IPS DF 19.7 (cell line): ENCODE measurements around the gene TAF12.
"Not testable (repeated sequence)": the region's sequence is repeated elsewhere in the genome, so short reads cannot be mapped to it uniquely, and the experiment has no call there.

Source experiments
- DNase-seq: peaks from one replicate; pipeline ENCODE4 v3.0.0-alpha.2; 2013; ENCODE audit warnings: low read depth, low spot score

TAF12 gene

DNA sequence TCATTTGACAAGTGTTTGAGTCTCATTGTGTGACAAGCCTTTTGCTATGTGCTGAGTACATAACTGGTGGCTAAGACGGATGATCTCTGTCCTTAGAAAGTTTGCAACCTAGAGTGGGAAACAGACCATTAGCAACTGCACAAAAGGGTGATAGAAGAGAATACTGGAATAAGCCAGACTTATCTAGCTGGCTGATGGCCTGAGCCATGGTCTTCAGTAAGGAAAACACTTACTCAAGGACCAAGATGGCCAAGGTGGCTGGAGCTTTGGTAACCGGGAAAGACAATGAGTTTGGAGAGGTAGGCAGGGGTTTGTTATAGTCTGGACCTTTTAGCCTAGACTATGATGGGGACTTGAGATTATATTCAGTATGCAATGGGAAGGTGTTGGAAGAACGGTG is 1.6 kb upstream of the TAF12 start:
- no peak for DNase-seq

DNA sequence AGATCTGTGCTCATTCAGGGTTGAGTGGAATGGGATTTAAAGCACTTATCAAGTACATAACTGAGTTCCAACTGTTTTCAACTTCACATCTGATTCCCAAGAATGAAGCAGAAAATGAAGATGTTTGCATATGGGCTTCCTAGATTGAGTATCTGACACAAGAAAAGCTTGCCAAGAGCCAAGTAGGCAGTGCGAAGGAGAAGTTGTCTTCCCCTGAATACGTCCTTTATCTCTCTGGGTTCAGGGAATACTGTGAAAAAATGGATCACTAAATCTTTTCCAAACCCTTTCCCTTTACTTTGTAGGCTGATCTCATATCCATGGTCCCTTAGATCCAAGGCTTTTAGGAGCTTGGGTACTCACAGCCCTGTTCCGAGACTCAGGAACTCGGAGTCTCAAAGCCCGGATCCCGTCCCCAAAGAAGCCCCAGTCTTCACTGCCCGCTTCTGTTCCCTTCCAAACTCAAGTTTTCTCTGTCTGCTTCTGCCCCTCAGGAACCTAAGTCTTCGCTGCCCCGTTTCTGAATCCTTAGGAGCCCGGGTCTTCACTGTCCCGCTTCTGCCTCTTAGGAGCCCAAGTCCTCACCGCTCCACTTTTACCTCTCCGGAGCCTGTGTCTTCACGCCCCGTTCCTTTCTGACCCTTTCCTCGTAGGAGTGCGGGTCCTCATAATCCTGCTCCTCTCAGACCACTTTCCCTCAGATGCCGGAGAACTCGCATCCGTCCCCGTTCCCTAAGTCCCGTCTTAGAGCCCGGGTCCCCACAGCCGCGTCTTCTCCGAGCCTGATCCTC is 616 bp downstream of the TAF12 start:
- no peak for DNase-seq

DNA sequence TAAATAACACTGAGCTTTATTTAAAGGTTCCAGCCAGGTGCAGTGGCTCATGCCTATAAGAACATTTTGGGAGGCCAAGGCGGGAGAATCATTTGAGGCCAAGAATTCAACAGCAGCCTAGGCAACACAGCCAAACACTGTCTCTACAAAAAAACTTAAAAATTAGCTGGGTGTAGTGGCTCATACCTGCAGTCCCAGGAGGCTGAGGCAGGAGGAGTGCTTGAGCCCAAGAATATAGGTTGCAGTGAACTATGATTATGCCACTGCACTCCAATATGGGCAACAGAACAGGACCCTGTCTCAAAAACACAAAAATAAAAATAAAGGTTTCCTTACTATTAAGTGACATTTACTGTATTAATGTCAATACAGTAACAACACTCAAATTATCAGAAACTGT is 2.1 kb downstream of the TAF12 start:
- DNase-seq, result no peak

GRCh38 chr1:28632560-28632959 is 10.3 kb downstream of the TAF12 start:
- DNase-seq, result no peak

- DNase-seq, result no peak
These were observed 11.2 kb downstream of the TAF12 start for GRCh38 chr1:28631713-28632112.

DNA sequence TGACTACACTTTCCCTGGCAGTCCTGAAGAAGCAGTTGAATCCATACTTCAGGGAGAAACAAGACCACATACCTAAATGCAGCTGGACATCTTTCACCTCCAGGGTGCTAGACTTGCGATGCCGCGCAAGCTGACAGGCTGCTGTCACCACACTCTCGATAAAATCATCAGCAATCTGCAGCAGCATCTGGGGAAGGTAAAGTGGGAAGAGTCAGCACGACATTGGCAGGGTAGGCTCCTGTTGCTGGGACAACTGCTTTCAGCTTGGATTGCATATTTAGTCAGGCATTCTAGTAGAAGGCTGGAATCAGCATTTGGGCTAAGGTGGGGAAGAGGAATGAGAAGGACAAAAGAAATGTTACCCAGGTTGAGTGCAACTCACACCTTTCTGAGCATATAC is 29.7 kb downstream of the TAF12 start:
- no peak for DNase-seq

DNA sequence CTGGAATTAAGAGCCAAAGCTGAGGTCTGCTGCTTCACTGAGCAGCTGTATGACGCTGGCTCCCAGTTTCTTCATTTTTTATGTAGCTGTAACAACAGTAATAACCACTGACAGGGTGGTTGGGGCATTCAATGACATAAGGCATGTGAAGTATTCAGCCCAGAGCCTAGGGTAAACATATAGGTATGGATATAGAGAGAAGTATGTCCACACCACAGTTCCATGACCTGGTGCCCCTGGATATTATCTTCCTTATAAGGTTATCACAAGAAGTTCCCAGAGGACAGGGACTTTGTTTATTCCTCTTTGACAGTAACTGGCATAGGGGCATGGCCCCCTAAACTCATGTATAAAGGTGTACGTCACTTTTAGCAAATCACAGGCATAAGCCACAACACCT is 36.1 kb downstream of the TAF12 start:
- DNase-seq, result no peak

DNA sequence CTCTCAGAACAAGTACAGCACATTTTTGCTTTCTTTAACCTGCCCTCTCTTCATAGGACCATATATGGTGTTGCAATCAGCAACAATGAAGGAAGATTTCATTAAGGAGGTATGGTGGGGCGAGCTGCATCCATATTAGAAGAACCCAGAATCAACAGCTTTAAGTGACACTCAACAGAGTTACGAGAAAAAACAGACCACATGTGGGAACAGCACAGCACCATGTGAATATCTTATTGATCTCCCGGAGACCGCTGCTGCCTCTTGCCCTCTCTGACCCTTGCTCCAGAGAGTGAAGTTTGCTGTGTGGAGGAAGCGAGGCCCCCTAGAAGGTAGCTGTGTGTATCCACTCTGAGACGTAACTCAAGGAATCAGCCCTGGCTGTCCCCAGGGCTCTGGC is 37.9 kb downstream of the TAF12 start:
- DNase-seq, result no peak

GRCh38 chr1:28604411-28604810 is 38.5 kb downstream of the TAF12 start:
- DNase-seq, result no peak

GRCh38 chr1:28602536-28603439 is 40.1 kb downstream of the TAF12 start:
- no peak for DNase-seq

GRCh38 chr1:28601696-28602095 is 41.2 kb downstream of the TAF12 start:
- DNase-seq, result no peak

DNA sequence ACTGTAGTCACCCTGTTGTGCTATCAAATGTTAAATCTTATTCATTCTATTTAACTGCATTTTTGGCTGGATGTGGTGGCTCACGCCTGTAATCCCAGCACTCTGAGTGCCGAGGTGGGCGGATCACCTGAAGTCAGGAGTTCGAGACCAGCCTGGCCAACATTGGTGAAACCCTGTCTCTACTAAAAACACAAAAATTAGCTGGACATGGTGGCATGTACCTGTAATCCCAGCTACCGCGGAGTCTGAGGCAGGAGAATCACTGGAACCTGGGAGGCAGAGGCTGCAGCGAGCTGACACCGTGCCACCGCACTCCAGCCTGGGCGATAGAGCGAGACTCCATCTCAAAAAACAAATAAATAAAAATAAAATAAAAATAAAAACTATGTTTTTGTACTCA is 46.6 kb downstream of the TAF12 start:
- not testable (repeated sequence) for DNase-seq

DNA sequence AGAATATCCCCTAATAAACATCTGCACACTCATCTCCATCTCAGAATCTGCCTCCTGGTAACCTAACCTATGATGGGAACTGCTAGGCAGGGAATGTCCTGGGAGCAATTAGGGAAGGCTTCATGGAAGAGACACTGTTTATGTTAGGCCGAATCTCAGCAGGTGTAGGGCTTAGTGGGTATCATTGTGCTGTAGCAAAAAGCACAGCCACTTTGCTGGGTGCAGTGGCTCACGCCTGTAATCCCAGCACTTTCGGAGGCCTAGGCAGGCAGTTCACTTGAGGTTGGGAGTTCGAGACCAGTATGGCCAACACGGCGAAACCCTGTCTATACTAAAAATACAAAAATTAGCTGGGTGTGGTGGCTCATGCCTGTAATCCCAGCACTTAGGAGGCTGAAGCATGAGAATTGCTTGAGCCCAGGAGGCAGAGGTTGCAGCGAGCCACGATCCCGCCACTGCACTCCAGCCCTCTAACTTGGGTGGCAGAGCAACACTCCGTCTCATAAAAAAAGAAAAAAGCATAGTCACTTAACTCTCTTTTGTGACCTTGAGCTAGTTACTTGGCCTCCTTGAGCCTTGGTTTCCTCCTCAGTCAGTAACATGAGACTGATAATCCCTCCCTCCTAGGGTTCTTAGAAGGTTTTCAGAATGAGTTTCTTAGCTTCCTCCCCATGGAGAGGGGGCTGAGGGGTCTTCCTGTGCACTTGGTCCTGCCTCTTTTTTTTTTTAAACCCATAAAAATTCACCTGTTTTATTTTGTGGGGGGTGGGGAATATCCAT is 47.3 kb downstream of the TAF12 start:
- no peak for DNase-seq

GRCh38 chr1:28594686-28595411 is 48.0 kb downstream of the TAF12 start:
- not testable (repeated sequence) for DNase-seq

GRCh38 chr1:28593988-28594356 is 48.9 kb downstream of the TAF12 start:
- DNase-seq, result not testable (repeated sequence)

- no peak for DNase-seq
These were observed 50.4 kb downstream of the TAF12 start for GRCh38 chr1:28592321-28593071.

GRCh38 chr1:28591708-28592320 is 51.1 kb downstream of the TAF12 start, which contains the start of gene RAB42:
Gene RAB42, plus strand, starts transcription at chr1:28592265. Its CDS starts 247 bp downstream, at chr1:28592512.
- no peak for DNase-seq

DNA sequence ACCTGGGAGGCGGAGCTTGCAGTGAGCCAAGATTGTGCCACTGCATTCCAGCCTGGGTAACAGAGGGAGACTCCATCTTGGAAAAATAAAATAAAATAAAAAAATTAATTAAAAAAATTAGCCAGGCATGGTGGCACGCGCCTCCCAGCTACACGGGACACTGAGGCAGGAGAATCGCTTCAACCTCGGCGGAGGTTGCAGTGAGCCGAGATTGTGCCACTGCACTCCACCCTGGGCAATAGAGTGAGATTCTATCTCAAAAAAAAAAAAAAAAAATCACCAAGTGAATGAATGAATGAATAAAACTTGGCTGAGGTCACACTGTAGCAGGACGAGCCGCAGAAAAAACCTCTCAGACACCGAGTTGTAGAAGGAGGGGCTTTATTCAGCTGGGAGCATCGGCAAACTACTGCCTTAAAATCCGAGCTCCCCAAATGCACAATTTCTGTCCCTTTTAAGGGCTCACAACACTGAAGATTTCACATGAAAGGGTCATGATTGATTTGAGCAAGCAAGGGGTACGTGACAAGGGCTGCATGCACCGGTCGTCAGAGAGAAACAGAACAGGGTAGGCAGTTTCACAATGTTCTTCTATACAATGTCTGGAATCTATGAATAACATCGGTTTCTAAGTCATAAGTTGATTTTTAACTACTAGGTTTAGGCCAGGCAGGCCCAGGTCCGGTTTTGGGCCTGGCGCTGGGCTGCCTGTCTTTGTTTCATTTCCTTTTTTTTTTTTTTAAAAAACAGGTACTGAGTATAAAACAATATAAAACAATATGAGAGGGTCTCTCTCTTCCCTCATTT is 56.1 kb downstream of the TAF12 start:
- not testable (repeated sequence) for DNase-seq

DNA sequence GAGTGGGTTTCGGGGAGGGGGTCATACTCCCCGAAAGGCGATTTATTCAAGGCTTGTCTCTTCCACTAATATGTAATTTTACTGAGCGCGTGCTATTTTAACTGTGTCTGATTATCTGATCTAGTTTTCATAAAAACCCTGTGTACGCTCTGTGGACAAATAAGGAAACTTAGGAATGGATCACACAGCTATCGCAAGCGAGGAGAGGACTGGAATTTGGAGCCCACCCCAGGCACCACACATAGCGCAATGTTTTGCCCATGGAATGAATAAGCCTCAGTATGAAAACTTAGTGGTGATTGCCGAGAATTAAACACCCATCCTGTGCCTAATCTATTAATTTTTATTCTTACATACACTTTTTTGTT is 60.6 kb downstream of the TAF12 start:
- DNase-seq, result no peak
